ENCODE data around the gene FBXO41. TPM values are rescaled to one million over a fixed set of nuclear protein-coding genes. Genes with fewer than 3 reads are reported as not detected.

The FBXO41 gene
- total RNA-seq, 4 donors from 2014 or later = 0.29 to 5.6 (median 1.6) TPM

DNA sequence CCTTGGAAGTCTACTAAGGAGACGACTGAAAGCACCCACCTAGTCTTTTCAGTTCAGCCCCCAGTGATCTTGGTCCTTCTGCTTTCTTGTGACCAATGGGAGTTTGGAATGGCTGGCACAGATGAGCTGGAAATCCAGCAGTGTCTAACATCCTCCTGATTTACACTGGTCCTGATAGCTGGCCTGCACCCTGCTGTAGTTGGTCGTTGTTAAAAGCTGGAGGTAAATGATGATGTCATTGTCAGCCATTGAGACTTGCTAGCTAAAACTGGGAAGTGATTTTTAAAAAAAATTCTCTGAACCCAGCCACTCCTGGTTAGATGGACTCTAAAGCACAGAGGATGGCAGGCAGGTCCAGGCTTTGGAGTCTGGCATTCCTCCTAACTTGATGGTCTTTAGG is 30.9 kb downstream of the FBXO41 start:
- intact Hi-C loops (cut with DNase I; ENCODE audit: low total_unique reads) = no loop called here
- Histone ChIP-seq H3K27ac (no peak overlapping the region), H3K9me3 (no peaks in the 10 kb centered on the region), H3K27me3 (no peaks in the 10 kb centered on the region), H3K4me3 (no peak overlapping the region), H3K36me3 (no peaks in the 10 kb centered on the region), H3K4me1 (no peaks in the 10 kb centered on the region)
- TF ChIP-seq POLR2A (IDR thresholded peaks at IDR 0.05) = no peak
- TF ChIP-seq CTCF (IDR thresholded peaks at IDR 0.05) = no peak
- DNase-seq = no peak

GRCh38 chr2:73252238-73253027 is 31.8 kb downstream of the FBXO41 start:
- H3K27ac ChIP-seq = no peak overlapping the region
- intact Hi-C loops (cut with DNase I; ENCODE audit: low total_unique reads) = no loop called here
- no peak overlapping the region for H3K4me3 ChIP-seq
- TF ChIP-seq POLR2A (IDR thresholded peaks at IDR 0.05) = no peak
- TF ChIP-seq CTCF (IDR thresholded peaks at IDR 0.05) = no peak
- no peaks in the 10 kb centered on the region for H3K36me3 ChIP-seq
- H3K9me3 ChIP-seq = no peaks in the 10 kb centered on the region
- H3K27me3 ChIP-seq = no peaks in the 10 kb centered on the region
- DNase-seq = no peak
- H3K4me1 ChIP-seq = no peaks in the 10 kb centered on the region

- H3K36me3 ChIP-seq = no peaks in the 10 kb centered on the region
- H3K9me3 ChIP-seq = no peaks in the 10 kb centered on the region
- H3K4me1 ChIP-seq = no peaks in the 10 kb centered on the region
- no peak overlapping the region for H3K27ac ChIP-seq
- no peak overlapping the region for H3K4me3 ChIP-seq
- intact Hi-C loops (cut with DNase I; ENCODE audit: low total_unique reads) = no loop called here
- DNase-seq = no peak
- no peaks in the 10 kb centered on the region for H3K27me3 ChIP-seq
- TF ChIP-seq POLR2A (IDR thresholded peaks at IDR 0.05) = no peak
- no peak for TF ChIP-seq CTCF (IDR thresholded peaks at IDR 0.05)
Measured at GRCh38 chr2:73250872-73251846, 33.1 kb downstream of the FBXO41 start.

GRCh38 chr2:73249636-73250035 is 34.6 kb downstream of the FBXO41 start:
- H3K4me1 ChIP-seq = no peaks in the 10 kb centered on the region
- no peak overlapping the region for H3K27ac ChIP-seq
- TF ChIP-seq CTCF (IDR thresholded peaks at IDR 0.05) = no peak
- TF ChIP-seq POLR2A (IDR thresholded peaks at IDR 0.05) = no peak
- DNase-seq = no peak
- no peaks in the 10 kb centered on the region for H3K36me3 ChIP-seq
- H3K9me3 ChIP-seq = no peaks in the 10 kb centered on the region
- H3K27me3 ChIP-seq = no peaks in the 10 kb centered on the region
- intact Hi-C loops (cut with DNase I; ENCODE audit: low total_unique reads) = no loop called here
- no peak overlapping the region for H3K4me3 ChIP-seq

DNA sequence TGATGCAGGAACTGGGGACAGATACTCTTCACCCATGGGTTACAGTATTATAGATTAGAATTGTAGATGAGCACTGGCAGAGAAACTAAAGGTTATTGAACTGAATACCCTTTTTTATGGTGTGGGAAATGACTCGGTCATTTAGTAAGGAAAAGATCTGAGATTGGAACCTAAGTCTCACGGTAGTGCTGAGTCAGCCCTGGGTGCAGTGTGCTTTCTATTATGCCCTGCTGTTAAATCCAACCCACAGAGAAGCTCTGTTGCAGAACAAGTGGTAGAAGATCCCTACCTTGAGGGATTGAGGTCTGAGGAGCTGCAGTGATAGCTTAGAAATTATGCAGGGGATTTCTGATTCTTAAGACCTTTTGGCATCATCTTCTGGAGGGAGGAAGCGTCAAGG is 37.4 kb downstream of the FBXO41 start:
- TF ChIP-seq POLR2A (IDR thresholded peaks at IDR 0.05) = no peak
- no peak for TF ChIP-seq CTCF (IDR thresholded peaks at IDR 0.05)
- no peak for DNase-seq
- Histone ChIP-seq H3K9me3 (no peaks in the 10 kb centered on the region), H3K4me1 (no peaks in the 10 kb centered on the region), H3K4me3 (no peak overlapping the region), H3K27ac (no peak overlapping the region), H3K36me3 (no peaks in the 10 kb centered on the region), H3K27me3 (no peaks in the 10 kb centered on the region)
- intact Hi-C loops (cut with DNase I; ENCODE audit: low total_unique reads) = no loop called here
